ENCODE results near the gene MADCAM1.

GRCh38 chr19:467554-467953 is 28.7 kb upstream of the MADCAM1 start:
- TF ChIP-seq CTCF (IDR thresholded peaks at IDR 0.05) (no peak), POLR2A (IDR thresholded peaks at IDR 0.05) (no peak)

All from tibial nerve (tissue), 3 donors.